ENCODE data around the gene SLC16A12.

- TF ChIP-seq POLR2AphosphoS5 (IDR thresholded peaks at IDR 0.05; ENCODE audit: low read depth, low read length): no peak
- no peak for TF ChIP-seq TAF1 (IDR thresholded peaks at IDR 0.05; ENCODE audit: borderline replicate concordance, low read depth, low read length)
Observed at GRCh38 chr10:89515031-89515841, 20.2 kb downstream of the SLC16A12 start.
